HG03060 (cell line): ENCODE results near the gene PLEKHB2.
"Not testable (repeated sequence)": the region's sequence is repeated elsewhere in the genome, so short reads cannot be mapped to it uniquely, and the experiment has no call there.

Experiments used
- ATAC-seq: cut with Tn5 transposase; IDR thresholded peaks from one replicate; pipeline ENCODE4 v1.9.1; 2021; ENCODE audit warnings: low read depth, moderate number of reproducible peaks; ENCODE audit not compliant: unreplicated experiment

Gene PLEKHB2

DNA sequence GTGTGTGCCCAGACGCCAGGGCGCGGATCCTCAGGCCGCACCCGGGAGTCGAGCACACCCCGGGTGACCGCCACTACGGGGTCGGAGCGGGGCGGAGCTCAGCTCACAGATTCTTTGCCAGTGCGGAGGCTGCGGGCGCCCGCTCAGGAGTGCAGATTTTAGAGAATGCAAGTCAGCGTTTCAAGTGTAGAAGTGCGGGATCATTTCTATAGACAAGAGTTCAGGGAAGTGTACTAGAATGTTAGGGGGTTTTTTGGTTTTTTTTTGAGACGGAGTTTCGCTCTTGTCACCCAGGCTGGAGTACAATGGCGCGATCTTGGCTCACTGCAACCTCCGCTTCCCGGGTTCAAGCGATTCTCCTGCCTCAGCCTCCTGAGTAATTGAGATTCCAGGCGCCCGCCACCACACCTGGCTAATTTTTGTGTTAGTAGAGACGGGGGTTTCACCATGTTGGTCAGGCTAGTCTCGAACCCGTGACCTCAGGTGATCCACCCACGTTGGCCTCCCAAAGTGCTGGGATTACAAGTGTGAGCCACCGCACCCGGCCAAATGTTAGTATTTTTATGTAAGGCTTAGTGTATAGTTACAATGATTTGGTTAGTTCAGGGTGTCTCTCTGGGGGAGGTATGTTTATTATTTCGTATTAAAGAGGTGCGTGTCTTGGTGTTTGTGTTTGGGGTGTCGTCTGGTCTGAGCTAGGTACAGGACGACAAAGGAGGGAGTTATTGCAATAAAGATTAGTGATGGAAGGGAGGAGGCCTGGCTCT, 11.3 kb upstream of the PLEKHB2 start:
- peak; percentile 53 for ATAC-seq

DNA sequence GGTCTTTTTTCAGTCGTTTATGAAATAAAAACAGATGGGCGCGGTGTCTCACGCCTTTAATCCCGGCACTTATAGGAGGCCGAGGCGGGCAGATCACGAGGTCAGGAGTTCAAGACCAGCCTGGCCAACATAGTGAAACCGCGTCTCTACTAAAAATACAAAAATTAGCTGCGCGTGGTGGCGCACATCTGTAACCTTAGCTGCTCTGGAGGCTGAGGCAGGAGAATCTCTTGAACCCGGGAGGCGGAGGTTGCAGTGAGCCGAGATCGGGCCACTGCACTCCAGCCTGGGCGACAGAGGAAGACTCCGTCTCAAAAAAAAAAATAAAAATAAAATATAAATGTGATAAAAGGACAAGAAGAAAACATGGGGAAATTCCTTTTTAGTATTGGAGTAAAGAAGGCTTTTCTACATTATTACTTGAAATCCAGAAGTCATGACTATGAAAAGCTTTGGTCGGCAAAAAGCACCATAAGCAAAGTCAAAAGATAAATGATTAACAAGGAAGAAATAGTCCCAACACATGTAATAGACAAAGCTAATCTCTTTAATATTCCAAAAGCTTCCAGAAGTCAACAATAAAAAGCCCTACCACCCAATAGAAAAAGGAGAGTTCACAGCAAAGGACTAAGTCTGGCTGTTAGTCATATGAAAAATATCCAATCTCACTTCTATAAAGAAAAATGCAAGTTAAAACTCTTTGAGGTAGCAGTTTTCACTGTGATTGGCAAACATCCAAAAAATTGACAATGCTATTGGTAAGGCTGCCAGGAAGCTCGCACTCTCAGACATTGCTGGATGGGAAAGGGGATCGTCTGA, 10.5 kb upstream of the PLEKHB2 start:
- ATAC-seq, result no peak

DNA sequence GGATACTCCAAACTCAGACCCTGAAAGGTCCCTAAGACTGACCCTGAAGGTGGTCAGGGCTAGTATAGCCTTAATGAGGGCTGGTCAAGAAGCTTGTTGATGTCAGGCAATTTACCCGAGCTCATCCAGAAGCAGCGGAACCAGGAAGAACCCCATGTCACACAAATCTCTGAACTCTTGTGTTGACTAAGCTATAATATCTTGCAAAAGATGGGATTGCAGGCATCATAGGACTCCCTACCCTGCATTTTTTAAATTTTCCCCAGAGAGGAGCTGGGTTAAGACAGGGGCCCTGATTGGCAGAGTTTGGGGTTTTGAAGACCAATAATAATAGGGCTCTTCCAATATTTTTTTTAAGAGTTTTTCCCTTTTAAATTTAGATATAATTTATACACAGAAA, 2.0 kb upstream of the PLEKHB2 start:
- ATAC-seq, result no peak

DNA sequence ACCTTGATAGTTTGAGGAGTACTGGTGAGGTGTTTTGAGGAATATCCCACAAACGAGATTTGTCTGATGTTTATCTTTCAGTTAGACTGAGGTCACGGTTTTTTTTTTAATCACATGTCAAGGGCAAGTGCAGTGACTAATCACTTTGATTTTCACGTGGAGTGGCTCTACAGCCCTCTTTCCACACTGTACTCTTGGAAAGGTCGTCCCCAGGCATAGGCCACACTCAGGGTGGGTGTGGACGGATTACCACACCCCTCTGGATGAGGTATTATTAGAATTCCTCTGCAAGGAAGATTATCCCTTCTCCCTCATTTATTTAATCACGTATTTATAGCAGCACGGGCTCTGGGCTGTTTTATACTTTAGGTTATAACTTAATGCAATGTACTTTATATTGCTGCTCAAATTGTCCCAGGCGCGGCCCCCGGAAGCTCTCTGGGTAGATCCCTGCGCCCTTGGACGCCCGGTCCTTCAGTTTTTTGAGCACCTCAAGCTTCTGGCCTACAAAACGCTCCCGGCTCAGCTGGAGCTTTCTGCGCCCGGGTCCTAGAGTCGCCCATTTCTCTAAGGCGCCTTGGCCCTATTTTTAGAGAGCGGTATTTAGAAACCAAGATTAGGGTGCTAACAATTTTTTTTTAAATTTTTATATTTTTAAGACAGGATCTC, 515 bp upstream of the PLEKHB2 start:
- ATAC-seq, result peak; percentile 38

DNA sequence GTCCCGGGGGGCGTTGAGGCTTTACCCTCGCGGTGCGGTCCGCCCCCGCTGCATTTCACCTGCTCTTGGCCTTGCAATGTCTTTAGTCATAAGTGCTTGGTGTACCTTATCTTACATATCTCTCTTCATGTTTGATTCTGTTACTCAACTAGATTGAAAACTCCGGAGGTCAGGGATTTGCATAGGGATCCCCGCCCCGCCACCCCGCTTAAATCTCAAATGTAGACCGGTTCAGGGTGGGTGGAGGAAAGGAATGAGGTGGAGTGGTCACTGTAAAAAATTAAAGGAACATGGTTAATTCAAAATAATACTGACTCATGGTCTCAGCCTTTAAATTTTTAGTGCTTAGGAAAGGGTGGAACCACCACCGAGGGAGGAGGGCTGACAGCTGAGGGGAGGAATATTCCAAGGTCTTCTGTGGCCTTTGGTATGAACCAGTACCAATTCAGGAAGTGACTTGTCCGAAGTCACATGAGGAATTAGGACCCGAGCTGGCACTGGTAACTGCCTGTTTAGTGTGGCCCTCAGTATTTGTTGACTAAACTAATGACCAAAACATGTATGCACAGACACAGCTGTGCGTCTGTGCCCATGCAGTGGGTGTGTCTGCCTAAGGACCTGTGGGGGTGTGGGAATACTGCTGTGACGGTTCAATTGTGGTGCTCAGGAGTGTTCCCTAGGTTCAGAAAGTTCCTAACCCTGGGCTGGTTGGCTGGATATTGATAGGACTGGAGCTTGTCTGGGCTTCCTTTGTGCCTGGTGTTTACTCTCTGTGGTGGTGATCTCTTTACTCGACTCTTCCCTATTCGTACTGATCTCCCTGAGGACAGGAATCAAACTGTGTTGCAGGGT, 1.0 kb downstream of the PLEKHB2 start:
- no peak for ATAC-seq

DNA sequence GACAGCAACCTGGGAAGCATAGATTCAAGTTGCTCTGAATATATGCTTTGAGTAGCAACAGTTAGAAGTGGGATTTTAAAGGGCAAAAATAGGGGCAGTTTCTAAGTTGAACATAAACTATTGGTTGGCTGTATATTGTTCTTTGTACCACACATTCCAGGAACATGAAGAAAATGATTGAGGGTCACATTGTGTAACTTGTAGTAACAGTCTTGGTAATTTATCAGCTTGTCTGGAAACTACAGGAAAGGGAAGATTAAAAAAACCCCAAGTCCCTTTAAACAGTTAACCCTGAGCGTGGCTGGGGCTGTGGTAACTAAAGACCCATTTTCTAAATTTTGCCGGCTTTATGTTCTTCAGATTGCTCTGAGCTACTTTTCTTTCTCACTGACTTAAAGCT, 7.4 kb downstream of the PLEKHB2 start:
- no peak for ATAC-seq

DNA sequence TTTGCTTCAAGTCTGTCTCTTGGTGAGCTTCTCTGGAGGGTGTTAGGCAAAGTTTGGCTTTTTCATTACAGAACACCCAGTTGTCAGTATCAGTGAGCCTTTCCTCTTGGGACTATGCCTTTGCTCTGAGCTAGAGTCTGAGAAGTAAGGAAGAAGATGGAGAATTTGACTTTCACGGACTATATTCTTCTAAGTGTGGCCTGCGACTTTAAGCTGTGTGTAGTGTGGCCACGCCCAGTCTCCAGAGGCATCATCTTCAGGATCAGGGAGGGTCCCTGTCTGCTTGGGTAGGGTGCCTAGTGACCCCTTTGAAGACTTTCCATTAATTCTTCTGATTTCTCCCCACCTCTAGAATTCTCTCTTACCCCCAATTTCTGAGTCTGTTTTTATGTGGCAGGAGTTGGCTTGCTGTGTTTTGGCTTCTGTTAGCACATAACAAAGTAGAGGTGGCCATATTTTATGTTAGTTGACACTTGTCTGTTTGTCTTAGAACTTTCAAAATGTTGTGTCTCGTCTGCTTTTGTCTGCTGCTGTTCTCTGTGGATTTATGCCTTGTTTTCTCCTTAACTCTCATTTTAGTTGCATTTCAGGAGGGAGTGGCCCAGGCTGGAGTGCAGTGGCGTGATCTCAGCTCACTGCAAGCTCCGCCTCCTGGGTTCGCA, 8.6 kb downstream of the PLEKHB2 start:
- ATAC-seq, result no peak

DNA sequence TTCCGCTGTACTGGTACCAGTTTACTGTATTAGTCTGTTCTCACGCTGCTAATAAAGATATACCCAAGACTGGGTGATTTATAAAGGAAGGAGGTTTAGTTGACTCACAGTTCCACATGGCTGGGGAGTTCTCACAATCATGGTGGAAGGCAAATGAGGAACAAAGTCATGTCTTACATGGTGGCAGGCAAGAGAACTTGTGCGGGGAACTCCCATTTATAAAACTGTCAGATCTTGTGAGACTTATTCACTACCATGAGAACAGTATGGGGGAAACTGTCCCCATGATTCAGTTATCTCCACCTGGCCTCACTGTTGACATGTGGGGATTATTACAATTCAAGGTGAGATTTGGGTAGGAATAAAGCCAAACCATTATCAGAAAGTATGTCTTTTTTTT, 9.8 kb downstream of the PLEKHB2 start:
- ATAC-seq, result not testable (repeated sequence)

DNA sequence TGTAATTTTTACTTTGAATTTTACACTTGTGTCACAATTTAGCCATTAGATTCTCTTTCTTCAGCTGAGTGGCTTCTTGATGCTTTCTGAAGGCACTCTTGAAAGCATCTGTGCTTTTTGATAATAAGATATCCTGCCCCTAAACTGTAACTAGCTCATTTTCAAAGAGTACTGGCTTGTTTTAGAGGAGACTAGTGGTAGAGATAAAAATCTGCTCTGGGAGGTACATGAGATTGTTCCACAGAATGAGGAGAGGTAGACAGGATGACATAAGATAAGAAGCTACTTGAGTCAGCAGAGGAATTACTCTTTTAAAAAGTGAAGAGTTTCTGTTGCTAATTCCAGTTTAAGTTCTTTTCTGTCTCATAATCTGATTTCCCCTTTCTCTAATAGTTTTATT, 10.6 kb downstream of the PLEKHB2 start:
- ATAC-seq, result no peak

DNA sequence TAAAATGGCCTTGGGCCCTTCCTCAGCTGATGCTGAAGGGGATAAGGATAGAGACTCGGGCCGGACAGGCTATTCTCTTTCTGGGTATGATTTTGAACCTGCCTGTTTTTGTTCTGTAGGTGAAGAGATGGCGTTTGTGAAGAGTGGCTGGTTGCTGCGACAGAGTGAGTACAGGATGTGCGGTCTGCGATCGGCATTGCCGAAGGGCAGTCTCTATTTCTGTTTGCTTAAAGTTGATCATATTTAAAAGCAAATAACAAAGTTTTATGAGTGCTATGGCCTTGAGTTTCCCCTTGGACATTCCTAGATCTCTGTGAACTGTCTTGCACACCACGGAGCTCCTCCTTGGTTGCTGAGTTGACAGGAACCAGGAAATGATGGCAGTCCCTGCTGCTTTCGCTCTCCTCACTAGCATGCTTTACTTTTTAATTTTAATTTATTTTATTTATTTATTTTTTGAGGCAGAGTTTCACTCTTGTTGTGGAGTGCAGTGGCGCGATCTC, 15.7 kb downstream of the PLEKHB2 start:
- ATAC-seq, result no peak

DNA sequence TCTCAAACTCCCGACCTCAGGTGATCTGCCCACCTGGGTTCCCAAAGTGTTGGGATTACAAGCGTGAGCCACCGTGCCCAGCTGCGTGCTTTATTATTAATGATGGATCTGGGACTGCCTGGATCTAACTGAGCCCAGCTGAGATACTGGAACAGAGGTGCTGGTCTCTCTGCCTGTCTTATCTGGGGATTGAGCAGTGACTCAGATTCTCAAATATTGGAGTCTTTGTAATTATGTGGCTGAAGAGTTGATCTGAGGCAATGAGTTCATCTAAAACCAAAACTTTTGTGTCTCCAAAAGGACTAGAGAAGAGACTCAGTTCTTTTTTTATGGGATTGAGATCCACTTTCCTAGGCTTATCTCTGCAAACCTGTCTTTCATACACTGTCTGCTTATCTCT, 16.3 kb downstream of the PLEKHB2 start:
- ATAC-seq, result no peak

DNA sequence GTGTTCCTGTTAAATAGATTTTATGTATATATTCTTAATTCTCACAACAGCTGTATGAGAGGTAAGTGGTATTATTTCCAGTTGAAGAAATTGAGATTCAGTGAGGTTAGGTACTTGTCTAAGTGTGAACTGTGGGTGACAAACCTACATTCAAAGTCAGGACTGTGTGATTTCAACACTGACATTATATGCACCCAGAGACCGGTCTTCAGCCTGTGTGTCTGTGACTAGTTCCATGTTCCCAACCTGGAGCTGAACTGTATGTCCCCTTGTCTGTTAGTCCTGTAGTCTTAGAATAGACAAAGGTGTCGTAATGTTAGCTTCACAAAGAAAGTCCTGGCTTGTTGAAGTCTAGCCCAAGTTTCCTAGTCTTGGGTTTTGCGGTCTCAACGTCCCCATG, 17.4 kb downstream of the PLEKHB2 start:
- no peak for ATAC-seq

DNA sequence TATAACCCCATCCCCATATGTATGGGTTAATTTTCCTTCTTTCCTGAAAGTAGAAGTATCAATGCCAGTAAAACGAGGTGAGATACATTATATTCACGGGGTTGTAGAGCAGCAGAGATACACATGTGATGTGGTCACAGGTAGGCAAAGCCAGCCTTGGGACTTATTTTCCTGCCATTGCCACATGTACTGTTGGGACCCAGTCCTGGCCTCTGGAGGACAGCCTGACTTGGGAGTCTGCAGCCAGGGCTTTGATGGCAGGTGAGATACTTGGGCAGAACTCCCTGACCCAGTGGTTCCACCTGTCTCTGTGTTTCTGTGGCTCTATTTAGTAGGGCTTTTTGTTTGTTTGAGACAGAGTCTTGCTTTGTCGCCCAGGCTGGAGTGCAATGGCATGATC, 18.1 kb downstream of the PLEKHB2 start:
- ATAC-seq, result no peak

DNA sequence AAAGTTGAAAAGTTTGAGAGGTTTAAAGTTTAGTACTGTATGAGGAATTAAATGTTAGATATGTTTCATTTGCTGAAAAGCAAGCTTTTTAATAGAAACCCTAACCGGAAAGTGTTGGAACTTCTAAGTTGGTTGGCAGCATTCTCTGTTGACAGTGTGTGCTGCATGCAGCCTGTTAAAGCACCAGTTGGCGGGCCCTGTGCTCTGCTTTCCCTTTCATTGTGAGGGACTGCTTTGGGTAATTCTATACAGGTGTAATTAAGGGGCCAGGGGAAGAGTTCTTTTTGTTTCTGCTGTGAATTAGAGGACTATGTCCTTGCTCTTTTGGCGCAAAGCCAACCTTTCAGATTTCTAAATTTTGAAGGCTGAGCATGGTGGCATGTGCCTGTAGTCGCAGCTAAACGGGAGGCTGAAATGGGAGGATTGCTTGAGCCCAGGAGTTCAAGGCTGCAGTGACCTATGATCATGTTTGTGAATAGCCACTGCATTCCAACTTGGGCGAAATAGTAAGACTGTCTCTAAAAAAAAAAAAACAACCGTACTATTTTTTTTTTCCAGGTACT, 20.1 kb downstream of the PLEKHB2 start:
- no peak for ATAC-seq

DNA sequence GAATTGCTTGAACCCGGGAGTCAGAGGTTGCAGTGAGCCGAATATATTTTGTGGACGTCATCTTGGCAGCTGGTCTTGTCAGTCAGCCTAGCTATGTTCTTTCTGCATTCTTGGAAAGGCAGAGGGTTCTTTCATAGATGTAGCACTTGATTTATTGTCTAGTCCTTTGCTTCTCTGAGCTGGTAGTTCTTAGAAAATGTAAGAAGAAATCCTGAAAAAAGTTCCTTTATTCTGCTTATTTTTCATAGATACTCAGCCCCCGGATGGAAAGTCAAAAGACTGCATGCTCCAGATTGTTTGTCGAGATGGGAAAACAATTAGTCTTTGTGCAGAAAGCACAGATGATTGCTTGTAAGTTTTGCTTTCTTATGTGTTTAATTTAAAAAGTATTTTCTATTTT, 21.3 kb downstream of the PLEKHB2 start:
- ATAC-seq, result no peak

DNA sequence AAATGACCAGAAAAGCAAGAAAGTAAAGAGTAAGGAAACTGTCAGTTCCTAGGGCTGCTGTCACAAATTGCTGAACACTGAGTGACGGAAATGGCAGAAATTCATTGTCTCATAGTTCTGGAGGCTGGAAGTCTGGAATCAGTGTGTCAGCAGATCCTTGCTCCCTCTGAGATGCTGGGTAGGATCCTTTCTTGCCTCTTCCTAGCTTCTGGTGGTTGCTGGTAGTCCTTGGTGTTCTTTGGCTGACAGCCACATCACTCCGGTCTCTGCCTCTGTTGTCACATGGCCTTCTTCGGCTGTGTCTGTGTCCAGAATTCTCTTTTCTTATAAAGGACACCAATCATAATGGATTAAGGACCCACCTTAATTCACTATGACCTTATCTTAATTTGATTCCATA, 21.9 kb downstream of the PLEKHB2 start:
- ATAC-seq, result no peak

DNA sequence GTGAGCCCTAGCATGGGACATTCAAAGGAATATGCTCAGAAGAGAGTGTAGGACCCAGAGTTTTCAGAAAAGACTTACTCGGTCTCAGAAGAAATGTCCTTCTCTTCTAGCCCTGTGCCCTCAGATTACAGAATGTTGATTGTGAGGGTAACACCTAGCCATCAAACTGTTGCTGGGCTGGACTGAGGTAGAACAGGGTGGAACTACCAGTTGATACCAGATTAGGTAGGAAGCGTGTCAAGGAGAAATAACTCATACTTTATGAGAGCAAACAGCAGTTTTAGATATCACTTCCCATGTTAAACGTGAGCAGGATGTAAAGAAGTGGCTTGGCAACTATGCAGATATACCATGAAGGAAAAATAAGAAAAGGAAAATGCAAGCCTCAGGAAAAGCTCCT, 22.8 kb downstream of the PLEKHB2 start:
- no peak for ATAC-seq

DNA sequence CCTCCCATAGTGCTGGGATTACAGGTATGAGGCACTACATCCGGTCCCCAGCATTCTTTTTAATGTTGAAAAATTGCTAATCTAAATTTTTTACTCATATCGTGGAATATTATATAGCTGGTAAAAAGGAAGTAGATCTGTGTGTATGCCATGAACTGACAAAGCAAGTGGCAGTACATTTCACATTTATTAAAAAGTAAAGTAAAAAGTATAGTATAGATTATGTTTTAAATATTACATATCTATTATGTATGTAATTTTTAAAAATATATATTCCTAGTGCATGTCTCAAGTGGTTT, 25.1 kb downstream of the PLEKHB2 start:
- no peak for ATAC-seq

DNA sequence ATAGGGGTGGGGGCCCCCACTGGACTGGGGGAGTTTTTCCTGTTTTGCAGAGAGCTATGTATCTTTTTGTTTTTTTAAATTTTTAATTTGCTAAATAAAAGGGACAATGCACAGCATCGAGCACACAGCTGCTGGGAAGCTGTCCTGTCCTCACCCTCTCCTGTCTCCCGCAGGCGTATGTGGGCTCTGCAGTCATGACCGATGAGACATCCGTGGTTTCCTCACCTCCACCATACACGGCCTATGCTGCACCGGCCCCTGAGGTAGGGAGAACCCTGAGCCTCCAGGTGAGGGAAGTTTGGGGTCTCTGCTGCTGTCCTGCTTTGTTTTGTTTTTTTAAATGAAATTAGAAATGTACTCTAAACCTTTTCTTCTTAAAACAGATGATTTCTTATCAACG, 27.6 kb downstream of the PLEKHB2 start:
- no peak for ATAC-seq

DNA sequence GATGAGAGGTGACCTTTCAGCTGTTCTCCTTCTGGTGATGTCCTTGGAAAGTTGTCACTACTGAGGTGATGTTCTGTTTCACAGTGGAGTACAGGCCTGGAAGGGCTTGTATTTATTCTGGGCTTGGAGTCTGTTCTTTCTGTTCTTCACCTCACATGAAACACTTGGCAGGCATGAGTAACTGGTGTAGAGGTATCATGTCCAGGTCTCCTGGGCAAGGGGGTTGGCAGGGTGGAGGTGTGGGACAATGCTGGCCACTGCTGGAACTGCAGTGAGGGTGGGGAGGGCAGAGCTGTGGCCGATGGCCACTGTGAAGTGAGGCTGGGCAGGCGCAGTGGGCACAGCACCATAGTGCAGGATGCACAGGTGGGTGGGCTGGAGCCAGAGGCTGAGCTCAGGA, 35.4 kb downstream of the PLEKHB2 start:
- no peak for ATAC-seq
